ENCODE results near the gene NT5DC2. TPM values are rescaled to one million over a fixed set of nuclear protein-coding genes. Genes with fewer than 3 reads are reported as not detected.
A peak's percentile ranks its signal among the peaks of the same experiment; 100 is the strongest.

Gene NT5DC2
- total RNA-seq, 1 experiment from 2014 or later = 377 TPM

DNA sequence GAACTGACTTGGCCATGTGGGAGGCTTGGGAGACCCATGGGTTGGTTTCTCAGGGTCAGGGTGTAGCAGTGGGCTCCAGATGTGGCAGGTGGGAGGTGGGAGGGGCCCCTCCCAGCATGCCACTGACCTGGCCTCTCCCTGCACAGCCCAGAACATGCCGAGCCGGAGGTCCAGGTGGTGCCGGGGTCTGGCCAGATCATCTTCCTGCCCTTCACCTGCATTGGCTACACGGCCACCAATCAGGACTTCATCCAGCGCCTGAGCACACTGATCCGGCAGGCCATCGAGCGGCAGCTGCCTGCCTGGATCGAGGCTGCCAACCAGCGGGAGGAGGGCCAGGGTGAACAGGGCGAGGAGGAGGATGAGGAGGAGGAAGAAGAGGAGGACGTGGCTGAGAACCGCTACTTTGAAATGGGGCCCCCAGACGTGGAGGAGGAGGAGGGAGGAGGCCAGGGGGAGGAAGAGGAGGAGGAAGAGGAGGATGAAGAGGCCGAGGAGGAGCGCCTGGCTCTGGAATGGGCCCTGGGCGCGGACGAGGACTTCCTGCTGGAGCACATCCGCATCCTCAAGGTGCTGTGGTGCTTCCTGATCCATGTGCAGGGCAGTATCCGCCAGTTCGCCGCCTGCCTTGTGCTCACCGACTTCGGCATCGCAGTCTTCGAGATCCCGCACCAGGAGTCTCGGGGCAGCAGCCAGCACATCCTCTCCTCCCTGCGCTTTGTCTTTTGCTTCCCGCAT lies 46.4 kb downstream of the NT5DC2 start:
- ChIA-PET POLR2A (no interaction called here), CTCF (interaction anchor here (0.8 kb wide), 1 partner anchor 99 kb away, joined by 3 read pairs; no protein-coding TSS in a partner anchor)
- DNase-seq (ENCODE audit: low spot score) (no peak), ATAC-seq (no peak)
- H3K27ac Mint-ChIP-seq = peak overlapping the region; percentile 29; the same call in 1 of the 2 replicates
- H3K4me3 Mint-ChIP-seq = no peak overlapping the region
- TF ChIP-seq NFATC4 (CRISPR knock-in tag; IDR thresholded peaks at IDR 0.05) (no peak), ERG (CRISPR knock-in tag; IDR thresholded peaks at IDR 0.05) (no peak), ZNF232 (CRISPR knock-in tag; IDR thresholded peaks at IDR 0.05) (no peak), NFE2L1 (CRISPR knock-in tag; IDR thresholded peaks at IDR 0.05) (no peak), ZNF138 (CRISPR knock-in tag; conservative IDR thresholded peaks at IDR 0.05) (no peak), ETV6 (CRISPR knock-in tag; IDR thresholded peaks at IDR 0.05) (no peak), NFYB (CRISPR knock-in tag; conservative IDR thresholded peaks at IDR 0.05; ENCODE audit: low read depth) (no peak), RELA (CRISPR knock-in tag; IDR thresholded peaks at IDR 0.05; ENCODE audit: borderline replicate concordance) (no peak), FOXJ3 (CRISPR knock-in tag; IDR thresholded peaks at IDR 0.05; ENCODE audit: borderline replicate concordance) (no peak)
- TF ChIP-seq, protein P1, sequence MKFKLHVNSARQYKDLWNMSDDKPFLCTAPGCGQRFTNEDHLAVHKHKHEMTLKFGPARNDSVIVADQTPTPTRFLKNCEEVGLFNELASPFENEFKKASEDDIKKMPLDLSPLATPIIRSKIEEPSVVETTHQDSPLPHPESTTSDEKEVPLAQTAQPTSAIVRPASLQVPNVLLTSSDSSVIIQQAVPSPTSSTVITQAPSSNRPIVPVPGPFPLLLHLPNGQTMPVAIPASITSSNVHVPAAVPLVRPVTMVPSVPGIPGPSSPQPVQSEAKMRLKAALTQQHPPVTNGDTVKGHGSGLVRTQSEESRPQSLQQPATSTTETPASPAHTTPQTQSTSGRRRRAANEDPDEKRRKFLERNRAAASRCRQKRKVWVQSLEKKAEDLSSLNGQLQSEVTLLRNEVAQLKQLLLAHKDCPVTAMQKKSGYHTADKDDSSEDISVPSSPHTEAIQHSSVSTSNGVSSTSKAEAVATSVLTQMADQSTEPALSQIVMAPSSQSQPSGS (CRISPR knock-in tag; IDR thresholded peaks at IDR 0.05; ENCODE audit: borderline replicate concordance, low read depth) = no peak
- TF ChIP-seq, protein P2, sequence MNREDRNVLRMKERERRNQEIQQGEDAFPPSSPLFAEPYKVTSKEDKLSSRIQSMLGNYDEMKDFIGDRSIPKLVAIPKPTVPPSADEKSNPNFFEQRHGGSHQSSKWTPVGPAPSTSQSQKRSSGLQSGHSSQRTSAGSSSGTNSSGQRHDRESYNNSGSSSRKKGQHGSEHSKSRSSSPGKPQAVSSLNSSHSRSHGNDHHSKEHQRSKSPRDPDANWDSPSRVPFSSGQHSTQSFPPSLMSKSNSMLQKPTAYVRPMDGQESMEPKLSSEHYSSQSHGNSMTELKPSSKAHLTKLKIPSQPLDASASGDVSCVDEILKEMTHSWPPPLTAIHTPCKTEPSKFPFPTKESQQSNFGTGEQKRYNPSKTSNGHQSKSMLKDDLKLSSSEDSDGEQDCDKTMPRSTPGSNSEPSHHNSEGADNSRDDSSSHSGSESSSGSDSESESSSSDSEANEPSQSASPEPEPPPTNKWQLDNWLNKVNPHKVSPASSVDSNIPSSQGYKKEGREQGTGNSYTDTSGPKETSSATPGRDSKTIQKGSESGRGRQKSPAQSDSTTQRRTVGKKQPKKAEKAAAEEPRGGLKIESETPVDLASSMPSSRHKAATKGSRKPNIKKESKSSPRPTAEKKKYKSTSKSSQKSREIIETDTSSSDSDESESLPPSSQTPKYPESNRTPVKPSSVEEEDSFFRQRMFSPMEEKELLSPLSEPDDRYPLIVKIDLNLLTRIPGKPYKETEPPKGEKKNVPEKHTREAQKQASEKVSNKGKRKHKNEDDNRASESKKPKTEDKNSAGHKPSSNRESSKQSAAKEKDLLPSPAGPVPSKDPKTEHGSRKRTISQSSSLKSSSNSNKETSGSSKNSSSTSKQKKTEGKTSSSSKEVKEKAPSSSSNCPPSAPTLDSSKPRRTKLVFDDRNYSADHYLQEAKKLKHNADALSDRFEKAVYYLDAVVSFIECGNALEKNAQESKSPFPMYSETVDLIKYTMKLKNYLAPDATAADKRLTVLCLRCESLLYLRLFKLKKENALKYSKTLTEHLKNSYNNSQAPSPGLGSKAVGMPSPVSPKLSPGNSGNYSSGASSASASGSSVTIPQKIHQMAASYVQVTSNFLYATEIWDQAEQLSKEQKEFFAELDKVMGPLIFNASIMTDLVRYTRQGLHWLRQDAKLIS (CRISPR knock-in tag; IDR thresholded peaks at IDR 0.05; ENCODE audit: borderline replicate concordance) = no peak
- TF ChIP-seq, protein P3, sequence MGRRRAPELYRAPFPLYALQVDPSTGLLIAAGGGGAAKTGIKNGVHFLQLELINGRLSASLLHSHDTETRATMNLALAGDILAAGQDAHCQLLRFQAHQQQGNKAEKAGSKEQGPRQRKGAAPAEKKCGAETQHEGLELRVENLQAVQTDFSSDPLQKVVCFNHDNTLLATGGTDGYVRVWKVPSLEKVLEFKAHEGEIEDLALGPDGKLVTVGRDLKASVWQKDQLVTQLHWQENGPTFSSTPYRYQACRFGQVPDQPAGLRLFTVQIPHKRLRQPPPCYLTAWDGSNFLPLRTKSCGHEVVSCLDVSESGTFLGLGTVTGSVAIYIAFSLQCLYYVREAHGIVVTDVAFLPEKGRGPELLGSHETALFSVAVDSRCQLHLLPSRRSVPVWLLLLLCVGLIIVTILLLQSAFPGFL (CRISPR knock-in tag; IDR thresholded peaks at IDR 0.05; ENCODE audit: borderline replicate concordance) = no peak
- no peaks in the 10 kb centered on the region for H3K9me3 Mint-ChIP-seq
- H3K36me3 Mint-ChIP-seq = peaks cover 26% of the 10 kb centered on the region
- no peaks in the 10 kb centered on the region for H3K27me3 Mint-ChIP-seq (ENCODE audit: low read depth)
- H3K4me1 Mint-ChIP-seq = no peaks in the 10 kb centered on the region

DNA sequence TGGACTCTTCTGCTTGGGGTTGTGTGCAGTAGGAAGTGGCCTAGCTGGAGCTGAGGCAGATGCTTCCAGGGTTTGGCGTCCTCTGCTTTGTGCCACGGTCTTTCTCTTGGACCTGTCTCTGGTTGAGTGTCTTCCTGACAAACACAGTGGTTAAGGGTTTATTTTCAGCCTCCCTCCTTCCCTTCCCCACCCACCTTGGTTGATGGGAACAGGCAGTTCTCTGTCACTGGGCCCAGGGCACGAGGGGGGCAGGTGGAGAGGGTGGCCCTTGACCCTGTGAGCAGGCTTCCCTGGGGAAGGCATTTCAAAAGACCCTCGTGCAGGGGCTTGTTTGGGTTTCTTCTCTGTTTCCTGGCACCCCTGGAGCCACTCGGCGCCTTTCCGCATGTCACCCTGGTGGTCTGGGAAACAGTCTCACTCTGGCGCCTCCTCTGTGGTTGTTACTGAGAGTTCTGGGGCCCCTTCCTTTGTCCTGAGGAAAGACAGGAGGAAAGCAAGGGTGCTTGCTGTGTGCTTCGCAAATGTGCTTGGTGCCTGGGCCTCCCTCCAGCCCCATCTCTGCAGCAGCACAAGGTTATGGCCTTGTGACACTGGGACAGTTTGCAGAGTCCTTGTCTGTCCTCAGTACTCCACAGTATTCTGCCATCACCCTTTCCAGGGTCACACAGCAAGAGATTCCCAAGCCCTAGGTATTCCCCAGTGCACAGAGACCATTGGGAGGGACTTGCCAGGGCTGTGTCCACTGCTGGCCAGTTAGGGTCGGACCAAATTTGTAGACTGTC lies 48.8 kb downstream of the NT5DC2 start:
- CTCF ChIA-PET = no interaction called here
- H3K4me1 Mint-ChIP-seq = no peaks in the 10 kb centered on the region
- no peaks in the 10 kb centered on the region for H3K27me3 Mint-ChIP-seq (ENCODE audit: low read depth)
- H3K36me3 Mint-ChIP-seq = peaks cover 35% of the 10 kb centered on the region
- ATAC-seq (no peak), DNase-seq (ENCODE audit: low spot score) (no peak)
- POLR2A ChIA-PET = no interaction called here
- no peak overlapping the region for H3K4me3 Mint-ChIP-seq
- H3K27ac Mint-ChIP-seq = no peak overlapping the region
- H3K9me3 Mint-ChIP-seq = no peaks in the 10 kb centered on the region
- TF ChIP-seq IRF1 (CRISPR knock-in tag; IDR thresholded peaks at IDR 0.05) = no peak
- TF ChIP-seq, protein P4, sequence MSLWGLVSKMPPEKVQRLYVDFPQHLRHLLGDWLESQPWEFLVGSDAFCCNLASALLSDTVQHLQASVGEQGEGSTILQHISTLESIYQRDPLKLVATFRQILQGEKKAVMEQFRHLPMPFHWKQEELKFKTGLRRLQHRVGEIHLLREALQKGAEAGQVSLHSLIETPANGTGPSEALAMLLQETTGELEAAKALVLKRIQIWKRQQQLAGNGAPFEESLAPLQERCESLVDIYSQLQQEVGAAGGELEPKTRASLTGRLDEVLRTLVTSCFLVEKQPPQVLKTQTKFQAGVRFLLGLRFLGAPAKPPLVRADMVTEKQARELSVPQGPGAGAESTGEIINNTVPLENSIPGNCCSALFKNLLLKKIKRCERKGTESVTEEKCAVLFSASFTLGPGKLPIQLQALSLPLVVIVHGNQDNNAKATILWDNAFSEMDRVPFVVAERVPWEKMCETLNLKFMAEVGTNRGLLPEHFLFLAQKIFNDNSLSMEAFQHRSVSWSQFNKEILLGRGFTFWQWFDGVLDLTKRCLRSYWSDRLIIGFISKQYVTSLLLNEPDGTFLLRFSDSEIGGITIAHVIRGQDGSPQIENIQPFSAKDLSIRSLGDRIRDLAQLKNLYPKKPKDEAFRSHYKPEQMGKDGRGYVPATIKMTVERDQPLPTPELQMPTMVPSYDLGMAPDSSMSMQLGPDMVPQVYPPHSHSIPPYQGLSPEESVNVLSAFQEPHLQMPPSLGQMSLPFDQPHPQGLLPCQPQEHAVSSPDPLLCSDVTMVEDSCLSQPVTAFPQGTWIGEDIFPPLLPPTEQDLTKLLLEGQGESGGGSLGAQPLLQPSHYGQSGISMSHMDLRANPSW (CRISPR knock-in tag; conservative IDR thresholded peaks at IDR 0.05; ENCODE audit: low read depth) = no peak
- no peak for TF ChIP-seq NFATC4 (CRISPR knock-in tag; IDR thresholded peaks at IDR 0.05)
- TF ChIP-seq, protein P5, sequence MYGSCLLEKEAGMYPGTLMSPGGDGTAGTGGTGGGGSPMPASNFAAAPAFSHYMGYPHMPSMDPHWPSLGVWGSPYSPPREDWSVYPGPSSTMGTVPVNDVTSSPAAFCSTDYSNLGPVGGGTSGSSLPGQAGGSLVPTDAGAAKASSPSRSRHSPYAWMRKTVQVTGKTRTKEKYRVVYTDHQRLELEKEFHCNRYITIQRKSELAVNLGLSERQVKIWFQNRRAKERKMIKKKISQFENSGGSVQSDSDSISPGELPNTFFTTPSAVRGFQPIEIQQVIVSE (CRISPR knock-in tag; IDR thresholded peaks at IDR 0.05; ENCODE audit: borderline replicate concordance) = no peak
- TF ChIP-seq SMAD3 (CRISPR knock-in tag; IDR thresholded peaks at IDR 0.05; ENCODE audit: borderline replicate concordance) = no peak
- no peak for TF ChIP-seq HMGA2 (CRISPR knock-in tag; IDR thresholded peaks at IDR 0.05)
- TF ChIP-seq SMAD4 (CRISPR knock-in tag; IDR thresholded peaks at IDR 0.05) = no peak

All from WTC11 (cell line).